Omental fat pad (tissue), 4 donors: ENCODE results near the gene MAZ. TPM values are rescaled to one million over a fixed set of nuclear protein-coding genes. Genes with fewer than 3 reads are reported as not detected.

ENCODE experiments used
- ATAC-seq: fragments of 150-250 bp; one replicate; pipeline ENCODE4 v1.9.1; 2016; ENCODE audit warnings: mild to moderate bottlenecking, moderate library complexity; ENCODE audit not compliant: low FRiP score
- DNase-seq: peaks from one replicate; pipeline ENCODE4 v3.0.0-alpha.2; 2019; ENCODE audit warnings: low spot score
- total RNA-seq, 4 donors: library from RNA; depleted of rRNA; stranded (reverse); fragments of >200 nt; gene quantifications; one replicate each; pipeline ENCODE4 v1.1.0, GENCODE V29; 2016
- TF ChIP-seq, protein P1 (sequence below), 3 donors: fragments of 450-650 bp; IDR thresholded peaks; one replicate each; pipeline ENCODE4 v1.5.1; 2016 to 2017; ENCODE audit warnings: antibody characterized with exemption in 3 of 3, mild to moderate bottlenecking in 3 of 3, moderate library complexity in 2 of 3

MAZ gene
- total RNA-seq, 4 donors from 2014 or later = 38.0 to 76.9 (median 57.7) TPM

DNA sequence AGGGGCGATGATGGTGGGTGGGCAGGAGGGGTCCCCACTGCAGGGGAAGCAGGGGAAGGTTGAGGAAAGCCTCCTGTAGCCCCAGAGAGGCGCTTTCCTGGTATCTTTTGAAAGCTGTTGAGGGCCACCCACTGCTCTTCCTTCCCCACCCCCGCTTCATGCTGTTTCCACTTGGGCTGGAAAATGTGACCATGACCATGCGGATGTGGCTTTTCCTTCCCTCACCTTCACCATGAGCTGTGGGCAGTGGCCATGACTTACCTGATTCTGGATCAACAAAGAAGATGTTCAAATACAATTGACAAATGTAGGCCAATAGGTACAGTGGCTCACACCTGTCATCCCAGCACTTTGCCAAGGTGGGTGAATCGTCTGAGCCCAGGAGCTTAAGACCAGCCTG is 27.8 kb downstream of the MAZ start:
- TF ChIP-seq, protein P1, sequence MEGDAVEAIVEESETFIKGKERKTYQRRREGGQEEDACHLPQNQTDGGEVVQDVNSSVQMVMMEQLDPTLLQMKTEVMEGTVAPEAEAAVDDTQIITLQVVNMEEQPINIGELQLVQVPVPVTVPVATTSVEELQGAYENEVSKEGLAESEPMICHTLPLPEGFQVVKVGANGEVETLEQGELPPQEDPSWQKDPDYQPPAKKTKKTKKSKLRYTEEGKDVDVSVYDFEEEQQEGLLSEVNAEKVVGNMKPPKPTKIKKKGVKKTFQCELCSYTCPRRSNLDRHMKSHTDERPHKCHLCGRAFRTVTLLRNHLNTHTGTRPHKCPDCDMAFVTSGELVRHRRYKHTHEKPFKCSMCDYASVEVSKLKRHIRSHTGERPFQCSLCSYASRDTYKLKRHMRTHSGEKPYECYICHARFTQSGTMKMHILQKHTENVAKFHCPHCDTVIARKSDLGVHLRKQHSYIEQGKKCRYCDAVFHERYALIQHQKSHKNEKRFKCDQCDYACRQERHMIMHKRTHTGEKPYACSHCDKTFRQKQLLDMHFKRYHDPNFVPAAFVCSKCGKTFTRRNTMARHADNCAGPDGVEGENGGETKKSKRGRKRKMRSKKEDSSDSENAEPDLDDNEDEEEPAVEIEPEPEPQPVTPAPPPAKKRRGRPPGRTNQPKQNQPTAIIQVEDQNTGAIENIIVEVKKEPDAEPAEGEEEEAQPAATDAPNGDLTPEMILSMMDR (IDR thresholded peaks at IDR 0.05) = no peak
- ATAC-seq = no peak
- no peak for DNase-seq

- ATAC-seq (no peak), DNase-seq (no peak)
- TF ChIP-seq, protein P1 (IDR thresholded peaks at IDR 0.05) = no peak
Observed at GRCh38 chr16:29835926-29836325, 29.6 kb downstream of the MAZ start.

GRCh38 chr16:29836623-29837022 is 30.3 kb downstream of the MAZ start:
- ATAC-seq = no peak
- DNase-seq = no peak
- TF ChIP-seq, protein P1 (IDR thresholded peaks at IDR 0.05) = no peak

GRCh38 chr16:29837841-29838240 is 31.5 kb downstream of the MAZ start:
- no peak for ATAC-seq
- TF ChIP-seq, protein P1 (IDR thresholded peaks at IDR 0.05) = no peak
- no peak for DNase-seq

DNA sequence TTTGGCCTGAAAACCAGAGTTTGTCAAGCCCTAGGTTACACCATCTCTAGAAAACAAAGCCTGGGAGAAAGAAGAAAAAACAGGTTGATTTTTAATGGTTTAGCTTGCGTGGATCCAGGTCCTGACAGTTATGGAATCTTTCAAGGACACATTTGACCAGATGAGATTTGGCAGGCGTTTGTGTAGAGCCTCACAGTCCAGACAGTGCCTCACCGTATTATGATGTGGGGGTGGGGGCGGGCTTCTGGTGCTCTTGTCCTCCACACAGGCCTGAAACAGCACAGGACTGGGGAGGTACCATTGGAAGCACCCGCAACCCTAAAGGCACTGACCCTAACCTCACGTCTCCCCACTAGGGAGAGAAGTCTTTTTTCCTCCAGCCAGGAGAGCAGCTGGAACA is 33.5 kb downstream of the MAZ start:
- no peak for DNase-seq
- TF ChIP-seq, protein P1 (IDR thresholded peaks at IDR 0.05) = no peak
- no peak for ATAC-seq

DNA sequence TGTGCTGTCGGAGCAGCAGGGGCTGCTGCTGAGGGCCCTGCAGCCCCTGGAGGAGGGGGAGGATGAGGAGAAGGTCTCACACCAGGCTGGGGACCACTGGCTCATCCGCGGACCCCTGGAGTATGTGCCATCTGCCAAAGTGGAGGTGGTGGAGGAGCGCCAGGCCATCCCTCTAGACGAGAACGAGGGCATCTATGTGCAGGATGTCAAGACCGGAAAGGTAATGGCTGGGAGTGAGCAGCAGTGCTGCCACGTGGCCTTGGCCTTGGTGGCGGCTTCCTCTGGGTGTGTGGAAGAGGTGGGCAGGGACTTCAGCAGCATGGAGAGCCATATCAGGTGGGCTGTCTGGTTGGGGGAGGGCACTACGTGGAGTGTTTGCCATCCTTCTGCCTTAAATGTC is 33.9 kb downstream of the MAZ start:
- DNase-seq (no peak), ATAC-seq (no peak)
- TF ChIP-seq, protein P1 (IDR thresholded peaks at IDR 0.05) = no peak

DNA sequence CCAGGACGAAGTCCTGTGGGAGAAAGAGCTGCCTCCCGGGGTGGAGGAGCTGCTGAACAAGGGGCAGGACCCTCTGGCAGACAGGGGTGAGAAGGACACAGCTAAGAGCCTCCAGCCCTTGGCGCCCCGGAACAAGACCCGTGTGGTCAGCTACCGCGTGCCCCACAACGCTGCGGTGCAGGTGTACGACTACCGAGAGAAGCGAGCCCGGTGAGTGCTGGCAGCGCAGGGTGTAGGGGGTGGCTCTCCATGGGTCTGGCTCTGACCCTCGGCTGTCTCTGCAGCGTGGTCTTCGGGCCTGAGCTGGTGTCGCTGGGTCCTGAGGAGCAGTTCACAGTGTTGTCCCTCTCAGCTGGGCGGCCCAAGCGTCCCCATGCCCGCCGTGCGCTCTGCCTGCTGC is 35.3 kb downstream of the MAZ start:
- TF ChIP-seq, protein P1 (IDR thresholded peaks at IDR 0.05) = no peak
- no peak for ATAC-seq

More for the DNA sequence above, 35.3 kb downstream of the MAZ start:
- no peak for DNase-seq
